Measurements from ENCODE around the gene SPRY1.

The SPRY1 gene

GRCh38 chr4:123427951-123428350 lies 31.4 kb downstream of the SPRY1 start:
- no peaks in the 10 kb centered on the region for H3F3A ChIP-seq (ENCODE audit: insufficient read depth, low read length)
- H3K4me1 ChIP-seq (ENCODE audit: low read length): no peaks in the 10 kb centered on the region
- DNase-seq: no peak
- H3K9me3 ChIP-seq (replicated peaks; ENCODE audit: insufficient read depth, low read length): no peaks in the 10 kb centered on the region
- H4K20me1 ChIP-seq (ENCODE audit: insufficient read depth, low read length): no peaks in the 10 kb centered on the region
- no peak overlapping the region for H3K9ac ChIP-seq (ENCODE audit: low read length)
- H3K27ac ChIP-seq (ENCODE audit: low read length): no peak overlapping the region
- 0 out of 2 replicates have a peak, but pooled peaks cover 3% of the 10 kb centered on the region for H3K9me2 ChIP-seq (replicated peaks; ENCODE audit: insufficient read depth, low read length)
- TF ChIP-seq EZH2phosphoT487 (IDR thresholded peaks at IDR 0.05; ENCODE audit: low read length) (no peak), EZH2 (optimal IDR thresholded peaks at IDR 0.05; ENCODE audit: low read depth, low read length) (no peak), CTCF (IDR thresholded peaks at IDR 0.05; ENCODE audit: low read length) (no peak)
- no peaks in the 10 kb centered on the region for H3K36me3 ChIP-seq (replicated peaks; ENCODE audit: insufficient read depth, low read length)
- H3K27me3 ChIP-seq (replicated peaks; ENCODE audit: insufficient read depth, low read length): no peaks in the 10 kb centered on the region
- H3K79me2 ChIP-seq (ENCODE audit: low read length): no peaks in the 10 kb centered on the region
- H3K4me3 ChIP-seq (ENCODE audit: low read length): no peak overlapping the region
- H2AFZ ChIP-seq (ENCODE audit: low read length): no peak overlapping the region
- no peak overlapping the region for H3K4me2 ChIP-seq (ENCODE audit: low read depth, low read length)

DNA sequence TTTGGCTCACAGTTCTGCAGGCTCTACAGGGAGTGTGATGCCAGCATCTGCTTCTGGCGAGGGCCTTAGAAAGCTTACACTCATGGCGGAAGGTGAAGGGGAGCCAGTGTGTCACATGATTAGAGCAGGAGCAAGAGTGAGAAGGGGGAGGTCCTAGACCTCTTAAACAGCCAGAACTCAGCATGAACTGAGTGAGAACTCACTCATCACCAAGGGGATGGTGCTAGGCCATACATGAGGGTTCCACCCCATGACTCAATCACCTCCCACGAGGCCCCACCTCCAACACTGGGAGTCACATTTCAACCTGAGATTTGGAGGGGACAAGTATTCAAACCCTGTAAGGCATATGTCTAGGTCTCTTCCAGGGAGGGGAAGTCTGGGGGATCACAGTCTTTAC lies 33.4 kb downstream of the SPRY1 start:
- Histone ChIP-seq H3K79me2 (ENCODE audit: low read length) (no peaks in the 10 kb centered on the region), H3K9me3 (replicated peaks; ENCODE audit: insufficient read depth, low read length) (no peaks in the 10 kb centered on the region), H3K9ac (ENCODE audit: low read length) (no peak overlapping the region), H3F3A (ENCODE audit: insufficient read depth, low read length) (no peaks in the 10 kb centered on the region), H3K36me3 (replicated peaks; ENCODE audit: insufficient read depth, low read length) (no peaks in the 10 kb centered on the region), H3K4me1 (ENCODE audit: low read length) (no peaks in the 10 kb centered on the region), H3K4me2 (ENCODE audit: low read depth, low read length) (no peak overlapping the region), H3K27ac (ENCODE audit: low read length) (no peak overlapping the region), H3K4me3 (ENCODE audit: low read length) (no peak overlapping the region), H3K9me2 (replicated peaks; ENCODE audit: insufficient read depth, low read length) (0 out of 2 replicates have a peak, but pooled peaks cover 3% of the 10 kb centered on the region), H3K27me3 (replicated peaks; ENCODE audit: insufficient read depth, low read length) (no peaks in the 10 kb centered on the region), H4K20me1 (ENCODE audit: insufficient read depth, low read length) (no peaks in the 10 kb centered on the region), H2AFZ (ENCODE audit: low read length) (no peak overlapping the region)
- no peak for TF ChIP-seq CTCF (IDR thresholded peaks at IDR 0.05; ENCODE audit: low read length)
- TF ChIP-seq EZH2 (optimal IDR thresholded peaks at IDR 0.05; ENCODE audit: low read depth, low read length): no peak
- no peak for TF ChIP-seq EZH2phosphoT487 (IDR thresholded peaks at IDR 0.05; ENCODE audit: low read length)
- no peak for DNase-seq

DNA sequence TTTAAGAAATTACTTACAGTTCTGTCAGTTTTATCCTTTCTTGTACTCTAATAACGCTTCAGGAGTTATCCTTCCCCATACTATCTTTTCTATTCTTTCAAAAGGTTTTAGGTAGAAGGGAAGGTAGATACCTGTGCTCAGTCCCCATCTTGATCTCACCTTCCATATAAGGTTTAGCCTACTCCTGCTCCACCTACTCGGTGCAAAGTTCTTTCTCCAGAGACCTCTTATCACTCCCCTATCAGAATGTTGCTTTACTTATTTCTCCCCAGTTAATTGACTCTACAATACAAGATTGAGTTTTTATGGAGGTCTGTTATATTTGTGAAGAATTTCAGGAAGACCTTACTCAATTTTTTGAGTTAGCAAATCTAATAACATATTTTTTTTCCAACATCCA lies 33.9 kb downstream of the SPRY1 start:
- Histone ChIP-seq H3K36me3 (replicated peaks; ENCODE audit: insufficient read depth, low read length) (no peaks in the 10 kb centered on the region), H3K4me1 (ENCODE audit: low read length) (no peaks in the 10 kb centered on the region), H3K27me3 (replicated peaks; ENCODE audit: insufficient read depth, low read length) (no peaks in the 10 kb centered on the region), H3F3A (ENCODE audit: insufficient read depth, low read length) (no peaks in the 10 kb centered on the region), H2AFZ (ENCODE audit: low read length) (no peak overlapping the region), H3K4me3 (ENCODE audit: low read length) (no peak overlapping the region), H4K20me1 (ENCODE audit: insufficient read depth, low read length) (no peaks in the 10 kb centered on the region), H3K9me2 (replicated peaks; ENCODE audit: insufficient read depth, low read length) (0 out of 2 replicates have a peak, but pooled peaks cover 3% of the 10 kb centered on the region), H3K9ac (ENCODE audit: low read length) (no peak overlapping the region), H3K27ac (ENCODE audit: low read length) (no peak overlapping the region), H3K4me2 (ENCODE audit: low read depth, low read length) (no peak overlapping the region), H3K9me3 (replicated peaks; ENCODE audit: insufficient read depth, low read length) (no peaks in the 10 kb centered on the region), H3K79me2 (ENCODE audit: low read length) (no peaks in the 10 kb centered on the region)
- TF ChIP-seq CTCF (IDR thresholded peaks at IDR 0.05; ENCODE audit: low read length): no peak
- no peak for TF ChIP-seq EZH2phosphoT487 (IDR thresholded peaks at IDR 0.05; ENCODE audit: low read length)
- TF ChIP-seq EZH2 (optimal IDR thresholded peaks at IDR 0.05; ENCODE audit: low read depth, low read length): no peak
- DNase-seq: no peak

All from MM.1S (cell line).